ENCODE results near the gene TAF7. TPM values are rescaled to one million over a fixed set of nuclear protein-coding genes. Genes with fewer than 3 reads are reported as not detected.

The TAF7 gene
- total RNA-seq, 1 experiment from 2014 or later, result 40.9 TPM

Other genes starting within 250 kb of the TAF7 start
- not detected for gene PCDHB2, start 226.2 kb downstream of the TAF7 start, total RNA-seq (2021; ENCODE audit: unreplicated experiment)
- gene PCDHB3, start 220.3 kb downstream of the TAF7 start, total RNA-seq (2021; ENCODE audit: unreplicated experiment), result 0.10 TPM
- gene PCDHB4, start 199.0 kb downstream of the TAF7 start, total RNA-seq (2021; ENCODE audit: unreplicated experiment), result not detected
- not detected for gene PCDHB5, start 185.6 kb downstream of the TAF7 start, total RNA-seq (2021; ENCODE audit: unreplicated experiment)
- gene PCDHB6, start 170.7 kb downstream of the TAF7 start, total RNA-seq (2021; ENCODE audit: unreplicated experiment), result not detected
- gene PCDHB7, start 148.1 kb downstream of the TAF7 start, total RNA-seq (2021; ENCODE audit: unreplicated experiment), result not detected
- gene PCDHB8, start 143.0 kb downstream of the TAF7 start, total RNA-seq (2021; ENCODE audit: unreplicated experiment), result not detected
- not detected for gene PCDHB16, start 138.4 kb downstream of the TAF7 start, total RNA-seq (2021; ENCODE audit: unreplicated experiment)
- gene PCDHB9, start 133.6 kb downstream of the TAF7 start, total RNA-seq (2021; ENCODE audit: unreplicated experiment), result 0.07 TPM
- gene PCDHB10, start 128.4 kb downstream of the TAF7 start, total RNA-seq (2021; ENCODE audit: unreplicated experiment), result not detected
- gene PCDHB11, start 121.2 kb downstream of the TAF7 start, total RNA-seq (2021; ENCODE audit: unreplicated experiment), result 0.07 TPM
- gene PCDHB12, start 112.1 kb downstream of the TAF7 start, total RNA-seq (2021; ENCODE audit: unreplicated experiment), result not detected
- 0.22 TPM for gene PCDHB13, start 106.9 kb downstream of the TAF7 start, total RNA-seq (2021; ENCODE audit: unreplicated experiment)
- gene PCDHB14, start 97.4 kb downstream of the TAF7 start, total RNA-seq (2021; ENCODE audit: unreplicated experiment), result 0.27 TPM
- gene PCDHB15, start 75.4 kb downstream of the TAF7 start, total RNA-seq (2021; ENCODE audit: unreplicated experiment), result 0.07 TPM
- gene SLC25A2, start 16.7 kb downstream of the TAF7 start, total RNA-seq (2021; ENCODE audit: unreplicated experiment), result 0.42 TPM
- 0.05 TPM for gene PCDHGA1, start 9.7 kb upstream of the TAF7 start, total RNA-seq (2021; ENCODE audit: unreplicated experiment)
- gene PCDHGA2, start 18.0 kb upstream of the TAF7 start, total RNA-seq (2021; ENCODE audit: unreplicated experiment), result not detected
- gene PCDHGA3, start 23.0 kb upstream of the TAF7 start, total RNA-seq (2021; ENCODE audit: unreplicated experiment), result not detected
- gene PCDHGB1, start 29.3 kb upstream of the TAF7 start, total RNA-seq (2021; ENCODE audit: unreplicated experiment), result 0.15 TPM
- gene PCDHGA4, start 34.2 kb upstream of the TAF7 start, total RNA-seq (2021; ENCODE audit: unreplicated experiment), result not detected
- gene PCDHGB2, start 39.2 kb upstream of the TAF7 start, total RNA-seq (2021; ENCODE audit: unreplicated experiment), result 0.34 TPM
- 0.05 TPM for gene PCDHGA5, start 43.4 kb upstream of the TAF7 start, total RNA-seq (2021; ENCODE audit: unreplicated experiment)
- gene PCDHGB3, start 49.5 kb upstream of the TAF7 start, total RNA-seq (2021; ENCODE audit: unreplicated experiment), result 0.10 TPM
- gene PCDHGA6, start 53.1 kb upstream of the TAF7 start, total RNA-seq (2021; ENCODE audit: unreplicated experiment), result 0.07 TPM
- not detected for gene PCDHGA7, start 62.0 kb upstream of the TAF7 start, total RNA-seq (2021; ENCODE audit: unreplicated experiment)
- gene PCDHGB4, start 66.9 kb upstream of the TAF7 start, total RNA-seq (2021; ENCODE audit: unreplicated experiment), result not detected
- gene PCDHGA8, start 71.8 kb upstream of the TAF7 start, total RNA-seq (2021; ENCODE audit: unreplicated experiment), result not detected
- gene PCDHGB5, start 77.2 kb upstream of the TAF7 start, total RNA-seq (2021; ENCODE audit: unreplicated experiment), result 0.15 TPM
- gene PCDHGA9, start 82.0 kb upstream of the TAF7 start, total RNA-seq (2021; ENCODE audit: unreplicated experiment), result 0.34 TPM
- 0.22 TPM for gene PCDHGB6, start 87.2 kb upstream of the TAF7 start, total RNA-seq (2021; ENCODE audit: unreplicated experiment)
- gene PCDHGA10, start 92.2 kb upstream of the TAF7 start, total RNA-seq (2021; ENCODE audit: unreplicated experiment), result 3.8 TPM
- gene PCDHGB7, start 96.9 kb upstream of the TAF7 start, total RNA-seq (2021; ENCODE audit: unreplicated experiment), result 0.54 TPM
- 0.39 TPM for gene PCDHGA11, start 100.3 kb upstream of the TAF7 start, total RNA-seq (2021; ENCODE audit: unreplicated experiment)
- 0.17 TPM for gene PCDHGA12, start 109.7 kb upstream of the TAF7 start, total RNA-seq (2021; ENCODE audit: unreplicated experiment)
- gene PCDHGC3, start 155.2 kb upstream of the TAF7 start, total RNA-seq (2021; ENCODE audit: unreplicated experiment), result 1.2 TPM
- 0.05 TPM for gene PCDHGC4, start 164.2 kb upstream of the TAF7 start, total RNA-seq (2021; ENCODE audit: unreplicated experiment)
- not detected for gene PCDHGC5, start 168.3 kb upstream of the TAF7 start, total RNA-seq (2021; ENCODE audit: unreplicated experiment)